Calu3 (cell line): Measurements from ENCODE around the gene UBA6. TPM values are rescaled to one million over a fixed set of nuclear protein-coding genes. Genes with fewer than 3 reads are reported as not detected.

ENCODE experiments used
- BruUV-seq: library from RNA; stranded (reverse); fragments of 400-500 nt; replicated peaks from 2 replicates; lab custom pipeline; 2021; lab: Mats Ljungman, UMichigan
- CTCF ChIA-PET: fragments of 300-600 bp; sonication (Branson Sonifier 250); formaldehyde crosslinking; loops from one replicate; lab custom pipeline; 2022; ENCODE audit warnings: antibody characterized with exemption; lab: Charles Lee
- DNase-seq: peaks from one replicate; pipeline ENCODE4 v3.0.0; 2022
- H3K27ac Mint-ChIP-seq: one replicate; pipeline ENCODE4 v1.8.0; 2022; ENCODE audit warnings: mixed read lengths; ENCODE audit not compliant: unreplicated experiment
- H3K27me3 Mint-ChIP-seq: one replicate; pipeline ENCODE4 v1.8.0; 2022; ENCODE audit warnings: mixed read lengths; ENCODE audit not compliant: unreplicated experiment
- H3K36me3 Mint-ChIP-seq: one replicate; pipeline ENCODE4 v1.8.0; 2022; ENCODE audit warnings: mild to moderate bottlenecking, moderate library complexity, mixed read lengths; ENCODE audit not compliant: insufficient read depth, unreplicated experiment
- H3K4me1 Mint-ChIP-seq: one replicate; pipeline ENCODE4 v1.8.0; 2022; ENCODE audit warnings: mild to moderate bottlenecking, low read depth, mixed read lengths; ENCODE audit not compliant: unreplicated experiment
- H3K4me3 Mint-ChIP-seq: one replicate; pipeline ENCODE4 v1.8.0; 2022; ENCODE audit warnings: mild to moderate bottlenecking, low read depth, moderate library complexity, mixed read lengths; ENCODE audit not compliant: unreplicated experiment
- H3K9me3 Mint-ChIP-seq: one replicate; pipeline ENCODE4 v1.8.0; 2022; ENCODE audit warnings: low read depth, mixed read lengths; ENCODE audit not compliant: unreplicated experiment
- CTCF ChIP-seq: fragments of 200-600 bp; IDR thresholded peaks from one replicate; pipeline ENCODE4 v1.8.0; 2022; ENCODE audit warnings: antibody characterized with exemption; ENCODE audit not compliant: unreplicated experiment
- intact Hi-C: fragments of 100-400 bp; cut with micrococcal nuclease; formaldehyde crosslinking; loops from one replicate; pipeline ENCODE4 v1.10.0; 2022; ENCODE audit not compliant: unreplicated experiment
- total RNA-seq: library from RNA; stranded (reverse); gene quantifications from 2 replicates; pipeline ENCODE4 v1.2.3, GENCODE V29; 2022

Gene UBA6
- total RNA-seq, 1 experiment from 2014 or later = 66.1 TPM

GRCh38 chr4:67581913-67582312 lies 119.0 kb downstream of the UBA6 start:
- H3K4me3 Mint-ChIP-seq = no peak overlapping the region
- no peaks in the 10 kb centered on the region for H3K9me3 Mint-ChIP-seq
- H3K36me3 Mint-ChIP-seq = no peaks in the 10 kb centered on the region
- CTCF ChIA-PET = no interaction called here
- no peaks in the 10 kb centered on the region for H3K27me3 Mint-ChIP-seq
- BruUV-seq = no TSS peak
- no peaks in the 10 kb centered on the region for H3K4me1 Mint-ChIP-seq
- no peak for DNase-seq
- TF ChIP-seq CTCF = no peak
- no peak overlapping the region for H3K27ac Mint-ChIP-seq
- intact Hi-C loops = no loop called here

DNA sequence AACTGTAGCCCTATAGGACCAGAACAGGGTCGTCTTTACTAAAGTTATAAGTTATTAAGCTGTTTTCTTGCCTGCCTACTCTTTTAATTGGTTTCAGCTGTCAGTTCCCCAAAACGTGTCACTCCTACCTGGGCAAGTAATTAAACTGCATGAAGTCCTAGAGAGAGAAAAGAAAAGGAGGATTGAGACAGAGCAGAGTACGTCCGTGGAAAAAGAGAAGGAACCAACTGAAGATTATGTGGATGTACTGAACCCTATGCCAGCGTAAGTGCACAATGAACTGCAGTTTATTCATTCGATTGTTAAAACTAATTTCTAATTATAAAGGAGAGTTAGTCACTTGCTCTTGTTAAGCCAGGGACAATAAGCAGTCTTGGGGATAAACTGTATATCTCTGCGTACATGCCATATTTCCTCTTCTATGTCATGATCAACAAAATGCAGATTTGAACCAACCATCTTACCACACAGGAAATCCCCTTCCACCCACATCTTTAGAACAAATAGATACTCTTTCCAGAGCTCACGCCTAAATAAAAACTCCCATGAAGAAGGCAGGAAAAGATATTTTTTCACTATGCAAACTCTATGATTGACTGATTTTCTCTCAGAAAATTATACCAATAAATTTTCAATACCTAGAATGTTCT lies 119.6 kb downstream of the UBA6 start:
- CTCF ChIA-PET = no interaction called here
- no peaks in the 10 kb centered on the region for H3K4me1 Mint-ChIP-seq
- no peaks in the 10 kb centered on the region for H3K27me3 Mint-ChIP-seq
- intact Hi-C loops = no loop called here
- BruUV-seq = no TSS peak
- H3K9me3 Mint-ChIP-seq = no peaks in the 10 kb centered on the region
- no peak for TF ChIP-seq CTCF
- DNase-seq = no peak
- no peaks in the 10 kb centered on the region for H3K36me3 Mint-ChIP-seq
- no peak overlapping the region for H3K4me3 Mint-ChIP-seq
- H3K27ac Mint-ChIP-seq = no peak overlapping the region

GRCh38 chr4:67580577-67580976 lies 120.4 kb downstream of the UBA6 start:
- Mint-ChIP-seq H3K27me3 (no peaks in the 10 kb centered on the region), H3K36me3 (no peaks in the 10 kb centered on the region), H3K27ac (no peak overlapping the region), H3K4me3 (no peak overlapping the region), H3K4me1 (no peaks in the 10 kb centered on the region), H3K9me3 (no peaks in the 10 kb centered on the region)
- intact Hi-C loops = no loop called here
- no peak for TF ChIP-seq CTCF
- no peak for DNase-seq
- CTCF ChIA-PET = no interaction called here
- BruUV-seq = no TSS peak

- intact Hi-C loops = no loop called here
- CTCF ChIA-PET = no interaction called here
- no peaks in the 10 kb centered on the region for H3K27me3 Mint-ChIP-seq
- H3K4me1 Mint-ChIP-seq = no peaks in the 10 kb centered on the region
- no peak for TF ChIP-seq CTCF
- no TSS peak for BruUV-seq
- H3K27ac Mint-ChIP-seq = no peak overlapping the region
- H3K9me3 Mint-ChIP-seq = no peaks in the 10 kb centered on the region
- no peak for DNase-seq
- H3K36me3 Mint-ChIP-seq = no peaks in the 10 kb centered on the region
- H3K4me3 Mint-ChIP-seq = no peak overlapping the region
Measured at GRCh38 chr4:67576538-67576937, 124.4 kb downstream of the UBA6 start.
